Psoas muscle (tissue), 8 donors: ENCODE results near the gene MAGI2. TPM values are rescaled to one million over a fixed set of nuclear protein-coding genes. Genes with fewer than 3 reads are reported as not detected.

ENCODE experiments used
- ATAC-seq, 4 donors: fragments of 200-7000 bp; cut with Tn5 transposase; one replicate each; pipeline ENCODE4 v1.9.1; 2020; ENCODE audit warnings: moderate library complexity in 3 of 4, mild to moderate bottlenecking in 2 of 4
- DNase-seq, 2 donors: peaks; one replicate each; pipeline ENCODE4 v3.0.0-alpha.2; 2020
- H3K27ac ChIP-seq: fragments of 200-600 bp; one replicate; pipeline ENCODE4 v1.8.0; 2022
- H3K27me3 ChIP-seq, 3 donors: fragments of 200-600 bp in 1 of 3; one replicate each; pipeline versions ENCODE4 v1.6.1 to v1.8.0; 2013 to 2022; ENCODE audit warnings: low read length in 2 of 3, mild to moderate bottlenecking in 2 of 3, moderate library complexity in 1 of 3; ENCODE audit not compliant: insufficient read depth in 3 of 3
- H3K36me3 ChIP-seq, 2 donors: fragments of 200-600 bp in 1 of 2; one replicate each; pipeline versions ENCODE4 v1.6.1 to v1.8.0; 2013 to 2022; ENCODE audit warnings: low read depth in 1 of 2, mild to moderate bottlenecking in 1 of 2, moderate library complexity in 1 of 2; ENCODE audit not compliant: insufficient read depth in 1 of 2
- H3K4me1 ChIP-seq: fragments of 200-600 bp; one replicate; pipeline ENCODE4 v1.8.0; 2022
- H3K4me3 ChIP-seq: fragments of 200-600 bp; one replicate; pipeline ENCODE4 v1.8.0; 2022; ENCODE audit warnings: mild to moderate bottlenecking
- H3K9me3 ChIP-seq: fragments of 200-600 bp; one replicate; pipeline ENCODE4 v1.8.0; 2022
- WGBS, 3 donors: extraction: QIAGEN DNeasy Blood & Tissue Kit; methylation state at CpG; one replicate each; pipeline versions ENCODE4 v1.1.6 to v1.1.7; 2013; 5-methylcytosine and 5-hydroxymethylcytosine counted together
- intact Hi-C, 2 donors: fragments of 100-400 bp; cut with DNase I; formaldehyde crosslinking; loops; one replicate each; pipeline versions ENCODE4 v1.11.0 to v1.14.2; 2022
- polyA plus RNA-seq, 3 donors: library from polyadenylated mRNA; stranded (reverse); fragments of 200-250 nt; gene quantifications; one replicate each; pipeline ENCODE4 v1.2.3, GENCODE V29; 2013
- total RNA-seq, 4 donors: library from RNA; stranded (reverse); fragmentation: NEBNext Ultra II Directional in 2 of 4; extraction: Animal tissue kit (Norgen Biotek cat#: 25700) in 2 of 4; gene quantifications; one replicate each; pipeline versions ENCODE4 v1.2.1 to v1.2.4, GENCODE V29; 2021 to 2023
- TF ChIP-seq, protein P1 (sequence below): fragments of 200-600 bp; IDR thresholded peaks from one replicate; pipeline ENCODE4 v1.8.0; 2022; ENCODE audit warnings: antibody characterized with exemption
- donor health status: healthy with polysubstance abuse.
- donor health status: DM: no; HTN: no; CAD: no; lungs with moderate emphysema.
- donor health status: Bipolar disorder and iron deficiency.
- donor health status: healthy.
- donor health status: DM: yes; HTN: yes; CAD: no.
- donor health status: DM: no; HTN: no; CAD: no.
- donor health status: DM: no; HTN: no; CAD: no.
- donor health status: DM: yes; HTN: yes; CAD: no.

The MAGI2 gene
- total and polyA plus RNA-seq, 7 donors, result 0.46 to 2.5 (median 1.4) TPM

DNA sequence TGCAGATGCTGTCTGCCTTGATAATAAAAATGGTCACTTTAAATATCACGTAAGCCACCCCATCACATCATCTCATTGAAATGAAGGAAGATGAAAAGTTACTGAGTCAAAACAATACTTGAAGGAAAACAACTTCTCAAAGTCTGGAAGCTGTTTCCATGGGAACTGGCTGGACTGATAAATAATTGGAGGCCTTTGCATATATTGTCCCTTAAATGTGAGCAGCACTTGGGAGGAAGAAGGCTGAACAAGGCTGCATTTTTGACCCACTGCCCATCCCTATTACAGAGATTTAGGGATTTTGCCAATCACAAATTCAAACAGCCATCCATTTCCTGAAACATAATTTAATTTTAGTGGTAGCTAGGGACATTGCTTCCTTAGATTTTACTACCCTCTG is 18.2 kb upstream of the MAGI2 start:
- ATAC-seq (no peak), DNase-seq (no peak)
- Histone ChIP-seq H3K27me3 (no peaks in the 10 kb centered on the region), H3K4me1 (no peaks in the 10 kb centered on the region), H3K36me3 (no peaks in the 10 kb centered on the region), H3K27ac (no peak overlapping the region), H3K4me3 (no peak overlapping the region), H3K9me3 (no peaks in the 10 kb centered on the region)
- 77 to 85% (median 77%) methylated on average over 1 of the region's 1 CpG for WGBS, 3 donors
- intact Hi-C loops, result no loop called here
- TF ChIP-seq, protein P1, sequence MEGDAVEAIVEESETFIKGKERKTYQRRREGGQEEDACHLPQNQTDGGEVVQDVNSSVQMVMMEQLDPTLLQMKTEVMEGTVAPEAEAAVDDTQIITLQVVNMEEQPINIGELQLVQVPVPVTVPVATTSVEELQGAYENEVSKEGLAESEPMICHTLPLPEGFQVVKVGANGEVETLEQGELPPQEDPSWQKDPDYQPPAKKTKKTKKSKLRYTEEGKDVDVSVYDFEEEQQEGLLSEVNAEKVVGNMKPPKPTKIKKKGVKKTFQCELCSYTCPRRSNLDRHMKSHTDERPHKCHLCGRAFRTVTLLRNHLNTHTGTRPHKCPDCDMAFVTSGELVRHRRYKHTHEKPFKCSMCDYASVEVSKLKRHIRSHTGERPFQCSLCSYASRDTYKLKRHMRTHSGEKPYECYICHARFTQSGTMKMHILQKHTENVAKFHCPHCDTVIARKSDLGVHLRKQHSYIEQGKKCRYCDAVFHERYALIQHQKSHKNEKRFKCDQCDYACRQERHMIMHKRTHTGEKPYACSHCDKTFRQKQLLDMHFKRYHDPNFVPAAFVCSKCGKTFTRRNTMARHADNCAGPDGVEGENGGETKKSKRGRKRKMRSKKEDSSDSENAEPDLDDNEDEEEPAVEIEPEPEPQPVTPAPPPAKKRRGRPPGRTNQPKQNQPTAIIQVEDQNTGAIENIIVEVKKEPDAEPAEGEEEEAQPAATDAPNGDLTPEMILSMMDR, result no peak

DNA sequence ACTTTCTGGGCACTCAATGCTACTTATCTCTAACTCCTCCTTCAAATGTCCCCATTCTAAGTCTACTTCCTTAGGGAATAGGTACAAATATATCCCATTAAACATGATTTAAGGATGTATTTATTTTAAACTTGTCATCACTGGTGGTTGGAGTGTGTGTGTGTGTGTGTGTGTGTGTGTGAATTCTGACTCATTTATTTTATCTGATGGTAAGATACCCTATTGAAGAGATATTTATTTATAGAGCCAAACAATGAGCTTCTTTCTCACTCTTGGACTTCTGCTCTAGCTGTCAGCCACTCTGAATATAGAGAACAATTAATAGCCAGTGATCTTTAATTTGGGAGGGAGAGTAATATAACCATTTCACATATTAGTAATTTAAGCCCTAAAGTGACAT is 17.8 kb upstream of the MAGI2 start:
- H3K9me3 ChIP-seq, result no peaks in the 10 kb centered on the region
- intact Hi-C loops, result no loop called here
- TF ChIP-seq, protein P1, result no peak
- no peaks in the 10 kb centered on the region for H3K4me1 ChIP-seq
- DNase-seq (no peak), ATAC-seq (no peak)
- no peak overlapping the region for H3K4me3 ChIP-seq
- no peaks in the 10 kb centered on the region for H3K27me3 ChIP-seq
- no peaks in the 10 kb centered on the region for H3K36me3 ChIP-seq
- no peak overlapping the region for H3K27ac ChIP-seq

DNA sequence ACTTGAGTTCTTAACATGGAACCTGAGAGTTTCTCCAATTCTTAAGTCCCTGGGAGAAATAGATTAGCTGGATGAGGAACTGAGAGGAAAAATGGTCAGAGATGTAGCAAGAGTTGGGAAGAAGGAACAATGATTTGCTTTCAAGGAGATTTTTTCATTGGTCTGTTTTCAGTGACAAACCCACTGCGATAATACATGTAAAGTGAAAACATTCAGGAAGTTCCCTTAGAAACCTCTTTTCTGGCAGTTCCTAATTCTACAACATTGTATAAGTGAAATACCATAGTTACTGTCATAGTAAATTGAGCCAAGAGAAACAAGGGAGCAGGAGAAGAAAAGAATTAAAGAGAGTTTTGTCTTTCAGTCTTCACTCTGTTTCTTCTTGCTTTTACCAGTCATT is 12.1 kb upstream of the MAGI2 start:
- H3K27ac ChIP-seq, result no peak overlapping the region
- H3K27me3 ChIP-seq, result no peaks in the 10 kb centered on the region
- no peak overlapping the region for H3K4me3 ChIP-seq
- H3K9me3 ChIP-seq, result no peaks in the 10 kb centered on the region
- peaks cover 5% of the 10 kb centered on the region for H3K4me1 ChIP-seq
- DNase-seq, result no peak
- no peak for ATAC-seq
- intact Hi-C loops, result no loop called here
- no peaks in the 10 kb centered on the region for H3K36me3 ChIP-seq
- 91 to 97% (median 96%) methylated on average over 1 of the region's 1 CpG for WGBS, 3 donors
- TF ChIP-seq, protein P1, result no peak

DNA sequence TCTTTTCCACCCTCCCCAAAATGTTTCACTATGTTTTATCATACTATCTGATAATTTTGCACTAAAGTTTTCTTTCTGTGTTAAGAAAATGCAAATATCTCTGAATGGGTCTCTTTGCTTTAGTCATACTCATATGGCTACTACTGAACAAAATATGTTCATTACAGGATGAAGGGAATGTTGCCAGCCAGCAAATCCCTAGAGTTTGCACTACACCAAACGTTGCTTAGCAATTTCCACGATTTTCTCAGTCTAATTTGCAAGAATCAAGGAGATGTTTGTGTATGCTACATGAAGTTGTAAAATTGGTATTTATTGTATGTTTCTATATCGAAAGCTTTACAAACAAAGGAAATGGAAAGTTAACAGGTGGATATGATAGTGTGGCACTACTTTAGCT is 10.6 kb upstream of the MAGI2 start:
- Histone ChIP-seq H3K27ac (no peak overlapping the region), H3K9me3 (no peaks in the 10 kb centered on the region), H3K36me3 (no peaks in the 10 kb centered on the region), H3K27me3 (no peaks in the 10 kb centered on the region), H3K4me3 (no peak overlapping the region), H3K4me1 (peaks cover 5% of the 10 kb centered on the region)
- intact Hi-C loops, result no loop called here
- TF ChIP-seq, protein P1, result no peak
- WGBS, 3 donors, result 64 to 66% (median 65%) methylated on average over 3 of the region's 3 CpGs
- no peak for DNase-seq
- ATAC-seq, result no peak

DNA sequence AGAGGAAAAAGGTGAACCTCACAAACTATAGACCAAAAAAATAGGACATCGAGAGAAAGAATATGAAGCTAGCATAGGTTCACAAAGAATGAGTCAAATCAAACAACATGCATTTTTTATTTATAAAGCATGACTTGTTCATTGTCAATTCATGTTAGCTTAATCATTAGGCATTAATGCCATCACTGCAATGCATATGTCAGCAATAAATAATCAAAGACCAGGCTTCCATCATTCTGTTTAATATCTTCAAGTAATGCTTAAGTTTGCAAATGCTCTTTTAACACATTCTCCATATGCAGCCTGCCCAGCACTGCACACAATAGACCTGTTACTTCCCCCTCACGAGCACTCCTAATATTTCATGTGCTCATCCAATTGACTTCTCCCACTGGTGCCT is 8.9 kb upstream of the MAGI2 start:
- H3K4me1 ChIP-seq, result peaks cover 5% of the 10 kb centered on the region
- H3K27me3 ChIP-seq, result no peaks in the 10 kb centered on the region
- H3K9me3 ChIP-seq, result no peaks in the 10 kb centered on the region
- intact Hi-C loops, result no loop called here
- no peaks in the 10 kb centered on the region for H3K36me3 ChIP-seq
- DNase-seq (no peak), ATAC-seq (no peak)
- WGBS, 3 donors, result 92 to 94% (median 93%) methylated on average over 2 of the region's 2 CpGs
- TF ChIP-seq, protein P1, result no peak
- no peak overlapping the region for H3K27ac ChIP-seq
- H3K4me3 ChIP-seq, result no peak overlapping the region
